ENCODE measurements around the gene FOXP2.

DNA sequence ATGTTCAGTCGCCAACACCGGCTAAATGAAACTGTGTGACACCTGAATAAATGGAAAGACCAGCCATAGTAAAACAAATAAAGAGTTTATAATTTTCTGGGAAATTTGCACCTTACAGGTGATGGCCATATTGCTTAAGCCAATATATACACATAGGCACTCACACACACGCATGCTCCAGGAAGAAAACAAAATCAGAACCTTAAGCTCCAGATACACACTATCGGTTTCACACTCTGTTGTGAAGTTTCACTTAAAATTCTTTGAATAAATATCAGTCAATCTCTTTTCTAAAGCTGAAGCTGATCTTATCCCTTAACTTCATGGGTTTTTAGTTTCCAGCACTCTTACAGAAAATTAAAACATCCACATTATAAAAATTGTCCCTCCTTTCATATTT lies 280.6 kb downstream of the FOXP2 start:
- TF ChIP-seq, protein P1, sequence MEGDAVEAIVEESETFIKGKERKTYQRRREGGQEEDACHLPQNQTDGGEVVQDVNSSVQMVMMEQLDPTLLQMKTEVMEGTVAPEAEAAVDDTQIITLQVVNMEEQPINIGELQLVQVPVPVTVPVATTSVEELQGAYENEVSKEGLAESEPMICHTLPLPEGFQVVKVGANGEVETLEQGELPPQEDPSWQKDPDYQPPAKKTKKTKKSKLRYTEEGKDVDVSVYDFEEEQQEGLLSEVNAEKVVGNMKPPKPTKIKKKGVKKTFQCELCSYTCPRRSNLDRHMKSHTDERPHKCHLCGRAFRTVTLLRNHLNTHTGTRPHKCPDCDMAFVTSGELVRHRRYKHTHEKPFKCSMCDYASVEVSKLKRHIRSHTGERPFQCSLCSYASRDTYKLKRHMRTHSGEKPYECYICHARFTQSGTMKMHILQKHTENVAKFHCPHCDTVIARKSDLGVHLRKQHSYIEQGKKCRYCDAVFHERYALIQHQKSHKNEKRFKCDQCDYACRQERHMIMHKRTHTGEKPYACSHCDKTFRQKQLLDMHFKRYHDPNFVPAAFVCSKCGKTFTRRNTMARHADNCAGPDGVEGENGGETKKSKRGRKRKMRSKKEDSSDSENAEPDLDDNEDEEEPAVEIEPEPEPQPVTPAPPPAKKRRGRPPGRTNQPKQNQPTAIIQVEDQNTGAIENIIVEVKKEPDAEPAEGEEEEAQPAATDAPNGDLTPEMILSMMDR (conservative IDR thresholded peaks at IDR 0.05; ENCODE audit: low read length) = no peak
- TF ChIP-seq EZH2phosphoT487 (IDR thresholded peaks at IDR 0.05; ENCODE audit: borderline replicate concordance) = no peak

All from Loucy (cell line).